HG02852 (cell line): Measurements from ENCODE around the gene PTRH2.
"Not testable (repeated sequence)": the region's sequence is repeated elsewhere in the genome, so short reads cannot be mapped to it uniquely, and the experiment has no call there.

Source experiments
- ATAC-seq: cut with Tn5 transposase; IDR thresholded peaks from one replicate; pipeline ENCODE4 v1.9.1; 2021; ENCODE audit warnings: mild to moderate bottlenecking, moderate library complexity; ENCODE audit not compliant: unreplicated experiment

The PTRH2 gene

DNA sequence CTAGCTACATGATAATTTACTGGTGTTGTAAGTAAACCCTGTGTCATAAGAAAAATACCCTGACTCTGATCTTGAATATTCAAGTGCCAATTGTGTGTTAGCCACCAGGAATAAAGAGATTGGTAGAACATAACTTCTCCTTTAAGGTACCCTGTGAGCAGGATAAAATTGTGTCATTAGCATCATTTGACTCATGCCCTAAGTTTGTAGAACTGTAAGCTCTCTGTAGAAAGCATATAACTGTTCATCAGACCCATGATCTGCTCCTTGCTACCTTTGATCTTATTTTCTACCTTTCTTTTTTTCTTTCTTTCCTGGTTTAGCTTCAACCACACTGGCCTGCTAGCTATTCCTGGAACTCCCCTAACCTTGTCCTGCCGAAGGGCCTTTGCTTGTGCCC, 35.8 kb downstream of the PTRH2 start:
- ATAC-seq, result no peak

DNA sequence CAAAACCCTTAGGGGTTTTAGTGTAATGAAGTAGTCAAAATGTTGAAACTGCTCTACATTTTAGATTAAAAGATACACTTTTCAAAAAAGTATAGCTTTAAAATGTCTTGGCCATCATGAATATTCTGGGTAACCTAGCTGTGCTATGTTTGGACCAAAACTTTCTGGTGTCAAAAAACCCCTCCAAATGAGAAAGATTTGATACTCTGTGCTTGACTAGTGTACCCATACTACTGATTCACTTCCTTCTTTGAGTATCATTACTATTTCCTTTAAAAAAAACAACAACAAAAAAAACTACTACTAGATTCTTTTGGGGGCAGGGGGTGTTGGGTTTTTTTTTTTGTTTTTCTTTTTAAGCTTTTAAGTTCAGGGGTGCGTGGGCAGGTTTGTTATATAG, 37.3 kb downstream of the PTRH2 start:
- no peak for ATAC-seq

DNA sequence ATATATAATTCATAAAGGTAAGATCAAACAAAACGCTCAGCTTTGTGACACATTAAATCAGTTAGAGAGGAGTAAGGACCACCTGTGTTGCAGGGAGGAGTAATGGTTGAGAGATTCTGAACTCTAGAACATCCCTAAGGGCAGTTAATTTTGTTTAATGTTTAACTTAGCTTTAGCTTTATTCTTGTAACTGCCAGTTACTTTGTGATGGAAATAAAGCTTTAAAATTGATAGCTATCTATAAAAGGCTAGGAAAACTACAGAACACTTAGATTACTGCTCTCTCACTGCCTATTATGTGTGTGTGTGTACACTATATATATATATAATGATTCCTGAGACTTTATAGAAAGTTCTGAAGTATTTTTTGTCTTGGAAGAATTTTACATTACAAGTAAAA, 37.8 kb downstream of the PTRH2 start:
- ATAC-seq, result no peak

DNA sequence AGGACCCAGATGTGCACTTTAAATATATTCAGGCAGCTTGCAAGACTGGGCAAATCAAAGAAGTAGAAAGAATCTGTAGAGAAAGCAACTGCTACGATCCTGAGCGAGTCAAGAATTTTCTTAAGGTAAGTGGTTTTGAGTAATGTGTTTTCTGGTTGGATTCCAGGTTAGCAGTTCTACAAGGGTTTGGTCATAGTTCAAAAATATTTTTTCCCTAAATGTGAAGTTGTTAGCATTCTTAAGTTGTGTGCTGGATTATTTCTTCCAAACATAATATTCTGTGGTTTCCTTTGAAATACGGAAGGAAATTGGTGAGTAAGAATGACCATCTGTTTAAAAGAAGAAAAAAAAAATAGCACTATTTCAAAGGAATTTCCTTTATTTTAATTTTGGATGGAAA, 38.4 kb downstream of the PTRH2 start:
- no peak for ATAC-seq

DNA sequence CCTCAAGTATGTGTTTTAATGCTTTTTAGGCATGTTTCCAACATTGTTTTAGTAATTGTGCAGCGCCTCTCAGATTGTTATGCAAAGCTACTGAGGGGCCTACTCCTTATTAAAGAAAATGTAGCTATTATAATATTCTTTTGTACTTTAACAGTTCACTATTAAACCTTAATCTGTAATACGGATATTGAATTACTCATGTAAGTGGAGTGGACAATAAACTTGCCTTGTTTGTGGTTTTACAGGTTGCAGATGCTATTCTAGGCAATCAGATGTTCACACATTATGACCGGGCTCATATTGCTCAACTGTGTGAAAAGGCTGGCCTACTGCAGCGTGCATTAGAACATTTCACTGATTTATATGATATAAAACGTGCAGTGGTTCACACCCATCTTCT, 41.0 kb downstream of the PTRH2 start:
- ATAC-seq, result no peak

DNA sequence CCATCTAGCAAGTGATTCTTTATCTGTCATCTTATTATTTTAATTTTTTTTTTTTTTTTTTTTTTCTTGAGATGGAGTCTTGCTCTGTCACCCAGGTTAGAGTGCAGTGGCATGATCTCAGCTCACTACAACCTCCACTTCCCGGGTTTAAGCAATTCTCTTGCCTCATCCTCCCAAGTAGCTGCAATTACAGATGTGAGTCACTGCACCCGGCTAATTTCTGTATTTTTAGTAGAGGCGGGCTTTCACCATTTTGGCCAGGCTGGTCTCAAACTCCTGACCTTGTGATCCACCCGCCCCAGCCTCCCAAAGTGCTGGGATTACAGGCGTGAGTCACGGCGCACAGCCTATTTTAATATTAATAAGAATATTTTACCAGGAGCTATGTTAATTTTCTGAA, 50.6 kb downstream of the PTRH2 start:
- not testable (repeated sequence) for ATAC-seq

DNA sequence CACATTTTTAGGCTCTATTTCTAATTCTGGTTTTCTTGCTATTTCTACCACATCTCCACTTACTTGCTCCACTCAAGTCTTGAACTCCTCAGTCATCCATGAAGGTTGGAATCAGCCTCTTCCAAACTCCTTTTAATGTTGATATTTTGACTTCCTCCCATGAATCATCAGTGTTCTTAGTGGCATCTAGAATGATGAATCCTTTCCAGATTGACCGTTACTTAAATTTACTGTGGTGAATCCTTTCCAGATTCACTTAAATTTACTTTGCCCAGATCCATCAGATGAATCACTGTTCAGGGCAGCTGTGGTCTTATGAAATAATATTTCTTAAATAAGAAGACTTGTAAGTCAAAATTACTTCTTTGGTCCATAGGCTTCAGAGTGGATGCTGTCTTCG, 55.1 kb downstream of the PTRH2 start:
- no peak for ATAC-seq

DNA sequence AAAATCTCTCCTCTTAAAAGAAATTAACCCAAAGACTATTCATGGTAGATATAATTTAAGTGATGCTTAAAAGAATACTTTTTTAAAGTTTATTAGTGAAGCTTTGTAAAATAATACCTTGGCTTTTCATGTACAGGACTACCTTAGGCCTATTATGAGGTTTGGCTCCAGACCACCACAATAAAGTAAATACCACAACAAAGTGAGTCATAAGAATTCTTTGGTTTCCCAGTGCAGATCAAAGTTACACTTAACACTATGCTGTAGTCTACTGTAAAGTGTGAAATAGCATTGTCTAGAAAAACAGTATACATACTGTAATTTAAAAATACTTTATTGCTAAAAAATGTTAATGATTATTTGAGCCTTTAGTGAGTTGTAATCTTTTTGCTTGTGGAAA, 55.9 kb downstream of the PTRH2 start:
- no peak for ATAC-seq

DNA sequence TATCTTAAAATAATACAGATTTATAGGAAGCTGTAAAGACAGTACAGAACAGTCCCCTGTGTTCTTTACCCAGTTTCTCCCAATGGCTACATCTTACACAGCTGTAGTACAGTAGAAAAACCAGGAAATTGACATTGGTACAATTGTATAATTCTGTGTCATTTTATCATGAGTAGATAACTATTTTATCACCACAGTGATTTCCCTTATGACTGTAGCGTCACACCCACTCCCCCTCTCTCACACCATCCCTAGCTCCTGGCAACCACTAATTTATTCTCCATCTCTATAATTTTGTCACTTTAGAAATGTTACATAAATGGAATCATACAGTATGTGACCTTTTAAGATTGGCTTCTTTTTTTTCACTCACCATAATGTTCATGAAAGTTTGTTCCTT, 56.6 kb downstream of the PTRH2 start:
- no peak for ATAC-seq

DNA sequence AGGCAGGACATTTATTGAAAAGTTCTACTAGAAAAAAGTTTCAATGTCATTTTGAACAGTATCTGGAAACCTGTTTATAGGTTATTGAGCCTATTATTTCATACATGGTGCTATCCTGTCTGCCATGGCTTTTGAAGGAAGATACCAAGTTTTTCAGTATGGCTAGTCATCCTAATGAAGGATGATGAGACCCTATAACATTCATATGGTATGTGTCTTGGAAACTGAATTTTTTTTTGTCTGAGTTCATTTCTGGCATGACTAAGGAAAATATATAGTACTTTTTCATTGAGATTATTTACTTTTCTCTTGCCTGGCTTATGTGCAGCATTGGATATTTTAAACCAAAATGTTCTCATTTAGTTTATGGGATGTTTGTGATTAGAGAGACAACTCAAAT, 57.3 kb downstream of the PTRH2 start:
- no peak for ATAC-seq
